ENCODE data around the gene CELA2A. TPM values are rescaled to one million over a fixed set of nuclear protein-coding genes. Genes with fewer than 3 reads are reported as not detected.

CELA2A gene
- total and polyA plus RNA-seq, 2 donors (not counting 1 experiment from before 2014, with no cell fraction given), result not detected

DNA sequence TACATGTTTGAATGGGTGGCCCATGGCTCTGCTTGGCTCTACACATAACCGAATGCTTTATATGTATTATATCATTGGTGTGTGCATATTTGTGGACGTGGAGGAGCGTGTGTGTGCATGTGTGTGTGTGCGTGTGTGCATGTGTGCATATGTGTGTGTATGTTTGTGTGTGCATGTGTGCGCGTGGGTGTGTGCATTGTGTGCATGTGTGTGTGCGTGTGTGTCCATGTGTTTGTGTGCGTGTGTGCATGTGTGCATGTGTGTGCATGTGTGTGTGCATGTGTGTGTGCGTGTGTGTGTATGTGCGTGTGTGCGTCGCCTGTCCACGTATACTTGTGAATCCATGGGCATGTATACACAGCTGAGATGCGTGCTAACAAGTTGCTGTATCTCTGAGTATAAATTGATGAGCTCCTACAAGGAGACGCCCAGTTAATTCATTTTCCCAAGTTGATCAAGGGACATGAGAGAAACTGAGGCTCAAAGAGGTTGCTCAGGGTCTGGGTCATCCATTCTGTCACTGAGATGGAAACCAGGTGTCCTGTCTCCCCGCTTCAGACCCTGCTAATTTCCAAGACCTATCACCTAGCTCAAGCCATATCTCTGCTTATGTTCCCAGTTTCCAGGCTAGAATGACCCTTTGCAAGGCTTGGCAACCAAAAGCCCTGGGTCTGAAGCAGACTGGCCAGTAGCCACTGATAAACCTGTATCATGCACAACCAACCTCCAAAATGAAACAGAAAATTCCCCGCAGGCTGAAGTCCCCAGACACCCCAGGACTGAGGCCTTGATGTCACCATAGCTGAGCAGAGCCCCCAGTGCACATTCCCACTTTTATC lies 21.1 kb upstream of the CELA2A start:
- H3K4me3 ChIP-seq (replicated peaks in 1 of 4; ENCODE audit: control extremely low read depth in 1 of 4, insufficient read depth in 1 of 4, low read depth in 3 of 4, low read length in 4 of 4), result no peak overlapping the region
- DNase-seq (ENCODE audit: low read depth in 2 of 2), result no peak
- no peak overlapping the region for H2AFZ ChIP-seq (ENCODE audit: low read length)
- no peaks in the 10 kb centered on the region for H3K27me3 ChIP-seq (ENCODE audit: control insufficient read depth, insufficient read depth, low read length)
- H3K4me1 ChIP-seq (ENCODE audit: control insufficient read depth, extremely low read depth, insufficient read depth, low read length), result peaks cover 11% of the 10 kb centered on the region
- TF ChIP-seq, protein P1, sequence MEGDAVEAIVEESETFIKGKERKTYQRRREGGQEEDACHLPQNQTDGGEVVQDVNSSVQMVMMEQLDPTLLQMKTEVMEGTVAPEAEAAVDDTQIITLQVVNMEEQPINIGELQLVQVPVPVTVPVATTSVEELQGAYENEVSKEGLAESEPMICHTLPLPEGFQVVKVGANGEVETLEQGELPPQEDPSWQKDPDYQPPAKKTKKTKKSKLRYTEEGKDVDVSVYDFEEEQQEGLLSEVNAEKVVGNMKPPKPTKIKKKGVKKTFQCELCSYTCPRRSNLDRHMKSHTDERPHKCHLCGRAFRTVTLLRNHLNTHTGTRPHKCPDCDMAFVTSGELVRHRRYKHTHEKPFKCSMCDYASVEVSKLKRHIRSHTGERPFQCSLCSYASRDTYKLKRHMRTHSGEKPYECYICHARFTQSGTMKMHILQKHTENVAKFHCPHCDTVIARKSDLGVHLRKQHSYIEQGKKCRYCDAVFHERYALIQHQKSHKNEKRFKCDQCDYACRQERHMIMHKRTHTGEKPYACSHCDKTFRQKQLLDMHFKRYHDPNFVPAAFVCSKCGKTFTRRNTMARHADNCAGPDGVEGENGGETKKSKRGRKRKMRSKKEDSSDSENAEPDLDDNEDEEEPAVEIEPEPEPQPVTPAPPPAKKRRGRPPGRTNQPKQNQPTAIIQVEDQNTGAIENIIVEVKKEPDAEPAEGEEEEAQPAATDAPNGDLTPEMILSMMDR (conservative IDR thresholded peaks at IDR 0.05 in 1 of 2, IDR thresholded peaks at IDR 0.05 in 1 of 2; ENCODE audit: low read depth in 1 of 2, low read length in 2 of 2), result no peak
- TF ChIP-seq EZH2 (IDR thresholded peaks at IDR 0.05; ENCODE audit: low read length, missing control alignments), result no peak
- no peaks in the 10 kb centered on the region for H3K9me3 ChIP-seq (ENCODE audit: control insufficient read depth, insufficient read depth, low read depth, low read length)
- no peak overlapping the region for H3K4me2 ChIP-seq (ENCODE audit: extremely low read depth, insufficient read depth, low read length)
- no peaks in the 10 kb centered on the region for H3K36me3 ChIP-seq (ENCODE audit: control insufficient read depth, insufficient read depth, low read length)
- no peaks in the 10 kb centered on the region for H3K79me2 ChIP-seq (ENCODE audit: control insufficient read depth, insufficient read depth, low read length)
- no peak overlapping the region for H3K27ac ChIP-seq (ENCODE audit: insufficient read depth, low read length)
- H4K20me1 ChIP-seq (ENCODE audit: control insufficient read depth, extremely low read depth, insufficient read depth, low read length), result no peaks in the 10 kb centered on the region
- H3K9ac ChIP-seq (ENCODE audit: insufficient read depth, low read length), result no peak overlapping the region

DNA sequence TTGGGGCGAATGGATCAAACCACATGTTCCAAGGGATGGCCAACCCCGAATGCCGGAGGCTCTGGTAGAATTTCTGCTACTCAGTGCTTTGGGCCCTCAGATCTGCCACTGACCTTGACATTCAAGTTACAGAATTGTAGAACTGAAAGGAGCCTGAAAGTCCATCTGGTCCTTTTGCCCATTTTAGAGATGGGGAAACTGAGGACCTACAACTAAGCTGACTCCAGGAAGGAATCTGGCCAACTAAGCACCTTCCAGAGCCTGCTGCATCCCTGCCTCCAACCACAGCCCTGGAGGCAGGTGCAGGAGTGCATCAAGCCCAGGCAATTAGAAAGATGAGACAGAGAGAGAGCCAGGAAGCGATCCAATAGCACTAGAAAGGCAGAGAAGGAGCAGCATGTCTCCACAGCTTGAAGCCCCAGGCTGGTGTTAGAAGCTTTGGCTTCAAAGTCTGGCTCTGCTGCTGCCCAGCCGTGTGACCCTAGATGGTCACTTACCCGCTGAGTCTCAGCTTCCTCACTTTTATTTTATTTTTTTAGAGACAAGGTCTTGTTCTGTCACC lies 19.6 kb upstream of the CELA2A start:
- H3K27me3 ChIP-seq (ENCODE audit: control insufficient read depth, insufficient read depth, low read length), result no peaks in the 10 kb centered on the region
- peaks cover 11% of the 10 kb centered on the region for H3K4me1 ChIP-seq (ENCODE audit: control insufficient read depth, extremely low read depth, insufficient read depth, low read length)
- DNase-seq (ENCODE audit: low read depth in 2 of 2), result no peak
- H3K4me3 ChIP-seq (replicated peaks in 1 of 4; ENCODE audit: control extremely low read depth in 1 of 4, insufficient read depth in 1 of 4, low read depth in 3 of 4, low read length in 4 of 4), result no peak overlapping the region
- no peak overlapping the region for H2AFZ ChIP-seq (ENCODE audit: low read length)
- H3K27ac ChIP-seq (ENCODE audit: insufficient read depth, low read length), result no peak overlapping the region
- no peak overlapping the region for H3K9ac ChIP-seq (ENCODE audit: insufficient read depth, low read length)
- H4K20me1 ChIP-seq (ENCODE audit: control insufficient read depth, extremely low read depth, insufficient read depth, low read length), result peaks cover 1% of the 10 kb centered on the region
- H3K4me2 ChIP-seq (ENCODE audit: extremely low read depth, insufficient read depth, low read length), result no peak overlapping the region
- no peaks in the 10 kb centered on the region for H3K79me2 ChIP-seq (ENCODE audit: control insufficient read depth, insufficient read depth, low read length)
- H3K9me3 ChIP-seq (ENCODE audit: control insufficient read depth, insufficient read depth, low read depth, low read length), result no peaks in the 10 kb centered on the region
- H3K36me3 ChIP-seq (ENCODE audit: control insufficient read depth, insufficient read depth, low read length), result no peaks in the 10 kb centered on the region
- TF ChIP-seq, protein P1 (conservative IDR thresholded peaks at IDR 0.05 in 1 of 2, IDR thresholded peaks at IDR 0.05 in 1 of 2; ENCODE audit: low read depth in 1 of 2, low read length in 2 of 2), result no peak
- no peak for TF ChIP-seq EZH2 (IDR thresholded peaks at IDR 0.05; ENCODE audit: low read length, missing control alignments)

DNA sequence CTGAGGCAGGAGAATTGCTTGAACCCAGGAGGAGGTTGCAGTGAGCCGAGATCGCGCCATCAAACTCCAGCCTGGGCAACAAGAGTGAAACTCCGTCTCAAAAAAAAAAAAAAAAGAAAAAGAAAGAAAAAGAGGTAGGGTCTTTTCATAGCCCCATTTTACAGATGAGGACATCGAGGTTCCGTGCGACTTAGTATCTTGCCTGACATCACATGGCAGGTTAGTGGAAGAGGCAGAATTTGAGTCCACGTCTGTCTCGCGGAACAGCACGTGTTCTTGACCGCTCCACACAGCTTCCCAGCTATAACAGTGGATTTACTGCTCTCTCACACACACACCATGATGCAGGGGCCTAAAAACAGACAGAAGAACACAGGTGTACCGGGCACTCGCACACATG lies 17.2 kb upstream of the CELA2A start:
- no peaks in the 10 kb centered on the region for H3K79me2 ChIP-seq (ENCODE audit: control insufficient read depth, insufficient read depth, low read length)
- H3K9ac ChIP-seq (ENCODE audit: insufficient read depth, low read length), result no peak overlapping the region
- peaks cover 5% of the 10 kb centered on the region for H3K27me3 ChIP-seq (ENCODE audit: control insufficient read depth, insufficient read depth, low read length)
- TF ChIP-seq EZH2 (IDR thresholded peaks at IDR 0.05; ENCODE audit: low read length, missing control alignments), result no peak
- TF ChIP-seq, protein P1 (conservative IDR thresholded peaks at IDR 0.05 in 1 of 2, IDR thresholded peaks at IDR 0.05 in 1 of 2; ENCODE audit: low read depth in 1 of 2, low read length in 2 of 2), result no peak
- H3K4me3 ChIP-seq (replicated peaks in 1 of 4; ENCODE audit: control extremely low read depth in 1 of 4, insufficient read depth in 1 of 4, low read depth in 3 of 4, low read length in 4 of 4), result no peak overlapping the region
- H2AFZ ChIP-seq (ENCODE audit: low read length), result no peak overlapping the region
- no peaks in the 10 kb centered on the region for H3K9me3 ChIP-seq (ENCODE audit: control insufficient read depth, insufficient read depth, low read depth, low read length)
- H3K4me1 ChIP-seq (ENCODE audit: control insufficient read depth, extremely low read depth, insufficient read depth, low read length), result no peaks in the 10 kb centered on the region
- peaks cover 1% of the 10 kb centered on the region for H4K20me1 ChIP-seq (ENCODE audit: control insufficient read depth, extremely low read depth, insufficient read depth, low read length)
- no peak overlapping the region for H3K27ac ChIP-seq (ENCODE audit: insufficient read depth, low read length)
- no peak overlapping the region for H3K4me2 ChIP-seq (ENCODE audit: extremely low read depth, insufficient read depth, low read length)
- DNase-seq (ENCODE audit: low read depth in 2 of 2), result no peak
- H3K36me3 ChIP-seq (ENCODE audit: control insufficient read depth, insufficient read depth, low read length), result no peaks in the 10 kb centered on the region
